Measurements from ENCODE around the gene CUEDC2.

Gene CUEDC2, protein sequence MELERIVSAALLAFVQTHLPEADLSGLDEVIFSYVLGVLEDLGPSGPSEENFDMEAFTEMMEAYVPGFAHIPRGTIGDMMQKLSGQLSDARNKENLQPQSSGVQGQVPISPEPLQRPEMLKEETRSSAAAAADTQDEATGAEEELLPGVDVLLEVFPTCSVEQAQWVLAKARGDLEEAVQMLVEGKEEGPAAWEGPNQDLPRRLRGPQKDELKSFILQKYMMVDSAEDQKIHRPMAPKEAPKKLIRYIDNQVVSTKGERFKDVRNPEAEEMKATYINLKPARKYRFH

DNA sequence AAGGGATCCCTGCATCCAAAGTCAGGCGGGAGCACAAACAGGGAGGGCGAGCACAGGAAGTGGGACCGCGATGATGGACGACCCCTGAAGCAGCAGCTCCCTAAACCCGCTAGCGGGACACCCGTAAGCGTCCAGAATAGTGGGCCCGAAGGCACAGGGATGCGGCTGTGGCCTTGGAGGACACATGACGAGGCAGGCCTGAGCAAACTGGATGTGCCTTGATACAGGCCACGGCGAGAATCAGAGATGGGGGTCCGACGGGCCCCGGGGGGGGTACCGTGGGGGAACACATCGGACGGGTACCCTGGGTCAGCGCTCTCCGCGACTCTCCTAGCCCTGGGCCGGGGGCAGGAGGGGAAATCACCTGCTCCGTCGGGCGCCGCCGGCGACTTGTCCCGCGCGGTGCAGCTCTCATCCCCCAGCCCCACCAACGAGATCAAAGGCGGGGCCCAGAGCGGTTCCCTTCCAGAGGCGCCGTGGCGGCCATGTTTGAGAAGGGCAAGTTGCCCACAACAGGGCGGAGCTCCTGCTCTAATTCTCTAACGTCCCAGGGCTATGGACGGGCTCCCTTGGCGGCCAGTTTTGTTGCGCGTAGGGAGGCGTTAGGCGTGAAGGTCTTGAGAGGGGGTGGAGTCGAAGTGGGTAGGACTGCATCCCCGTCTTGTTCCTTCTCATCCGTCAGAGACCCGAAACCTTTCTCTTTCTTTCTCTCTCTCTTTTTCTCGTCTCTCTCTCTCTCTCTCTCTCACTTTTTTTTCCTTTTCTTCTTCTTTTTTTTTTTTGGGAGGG is at the start of gene CUEDC2:
CUEDC2 (minus strand) TSS at position 413 of the 789 bp plus-strand sequence. CDS start 7,386 bp downstream, outside the sequence.
- peak; percentile 97 for DNase-seq (ENCODE audit: low read depth)

DNA sequence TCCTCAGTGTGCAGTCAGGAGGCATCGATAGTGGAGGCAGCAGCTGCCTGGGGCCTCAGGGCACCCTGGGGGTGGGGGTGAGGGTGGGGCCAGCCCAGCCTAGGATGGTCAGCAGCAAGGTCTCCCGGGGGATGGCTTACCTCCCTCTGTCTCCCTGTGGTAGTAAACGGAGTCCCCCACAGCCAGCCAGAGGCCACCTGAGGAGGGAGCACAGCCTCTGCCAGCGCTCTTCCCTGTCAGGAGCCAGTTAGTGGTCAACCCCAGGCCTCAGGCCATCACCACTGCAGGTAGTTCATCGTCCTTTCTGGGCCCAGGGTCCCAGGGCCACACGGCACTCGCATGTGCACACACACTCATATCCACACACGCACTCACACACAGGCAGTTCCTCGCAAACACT is 48.0 kb upstream of the CUEDC2 start:
- DNase-seq (ENCODE audit: low read depth) = no peak

DNA sequence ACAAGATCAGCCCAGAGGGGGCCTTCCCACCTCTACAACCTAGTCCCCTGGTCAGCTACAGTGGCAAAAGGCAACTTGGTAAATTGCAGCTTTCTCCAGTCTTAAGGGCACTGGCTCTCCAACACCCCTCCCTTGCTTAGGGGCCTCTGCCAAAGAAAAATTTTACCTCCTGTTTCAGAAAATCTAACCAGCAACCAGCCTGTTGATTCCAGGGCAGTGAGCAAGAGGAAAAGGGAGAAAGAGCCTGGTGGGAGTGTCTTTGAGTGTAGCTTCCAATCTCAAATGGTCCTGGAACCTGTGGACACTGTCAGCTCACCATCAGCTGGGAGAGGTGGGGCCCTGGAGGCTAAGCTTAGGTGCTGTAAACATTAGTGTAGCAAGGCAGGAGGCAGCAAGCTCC is 47.3 kb upstream of the CUEDC2 start:
- no peak for DNase-seq (ENCODE audit: low read depth)

DNA sequence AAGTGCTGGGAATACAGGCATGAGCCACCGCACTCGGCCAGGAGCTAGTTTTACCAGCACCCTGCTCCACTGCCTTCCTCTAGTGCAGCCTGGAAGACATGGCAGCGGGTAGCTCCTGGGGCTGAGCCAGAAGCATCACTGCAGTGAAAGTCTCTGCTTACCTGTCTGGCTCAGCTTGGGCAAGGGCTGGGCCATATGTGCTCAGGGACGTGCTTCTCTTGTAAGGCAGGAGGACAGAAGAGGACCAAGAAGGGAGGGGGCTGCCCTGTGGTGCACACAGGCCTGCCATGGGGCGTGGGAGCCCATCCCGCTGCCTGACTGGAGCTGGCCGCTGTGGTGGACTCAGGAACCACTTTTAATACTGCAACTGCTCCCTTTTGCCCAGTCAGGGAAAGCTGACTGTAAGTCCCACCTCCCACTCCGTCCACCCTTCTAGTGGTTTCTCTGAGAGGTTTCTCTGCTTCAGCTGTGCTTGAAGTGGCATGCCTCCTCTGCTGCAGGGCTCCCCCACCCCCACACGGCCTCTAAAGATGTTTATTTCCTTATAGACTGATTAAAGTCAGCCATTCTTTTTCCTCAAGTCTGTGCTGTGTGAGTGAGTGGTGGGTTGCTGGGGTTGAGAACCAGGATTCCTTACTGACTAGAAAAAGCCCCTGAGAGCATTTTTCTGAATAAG is 44.2 kb upstream of the CUEDC2 start:
- DNase-seq (ENCODE audit: low read depth) = no peak

DNA sequence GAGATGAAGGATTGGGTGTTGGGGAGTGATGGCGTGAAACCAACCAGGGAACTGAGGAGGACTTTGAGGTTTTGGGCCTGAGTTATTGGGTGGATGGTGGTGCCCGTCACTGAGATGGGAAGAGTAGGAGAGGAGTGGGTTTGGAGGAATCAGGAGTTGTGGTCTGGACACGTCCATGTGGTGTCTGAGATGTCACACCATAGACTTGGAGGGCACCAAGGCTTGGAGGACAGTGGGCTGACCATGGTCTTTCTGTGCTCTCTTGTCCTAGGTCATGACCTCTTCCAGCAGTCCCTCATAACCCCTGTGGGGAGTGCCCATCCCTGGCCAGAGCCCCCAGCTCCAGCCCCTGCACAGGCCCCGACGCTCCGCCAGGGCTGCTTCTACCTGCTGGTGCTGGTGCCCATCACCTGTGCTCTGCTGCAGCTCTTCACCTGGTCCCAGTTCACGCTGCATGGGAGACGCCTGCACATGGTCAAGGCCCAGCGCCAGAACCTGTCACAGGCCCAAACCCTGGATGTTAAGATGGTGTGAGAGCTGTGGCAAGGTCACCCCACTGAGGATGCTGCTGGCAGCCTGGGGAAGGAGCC is 43.2 kb upstream of the CUEDC2 start:
- no peak for DNase-seq (ENCODE audit: low read depth)

DNA sequence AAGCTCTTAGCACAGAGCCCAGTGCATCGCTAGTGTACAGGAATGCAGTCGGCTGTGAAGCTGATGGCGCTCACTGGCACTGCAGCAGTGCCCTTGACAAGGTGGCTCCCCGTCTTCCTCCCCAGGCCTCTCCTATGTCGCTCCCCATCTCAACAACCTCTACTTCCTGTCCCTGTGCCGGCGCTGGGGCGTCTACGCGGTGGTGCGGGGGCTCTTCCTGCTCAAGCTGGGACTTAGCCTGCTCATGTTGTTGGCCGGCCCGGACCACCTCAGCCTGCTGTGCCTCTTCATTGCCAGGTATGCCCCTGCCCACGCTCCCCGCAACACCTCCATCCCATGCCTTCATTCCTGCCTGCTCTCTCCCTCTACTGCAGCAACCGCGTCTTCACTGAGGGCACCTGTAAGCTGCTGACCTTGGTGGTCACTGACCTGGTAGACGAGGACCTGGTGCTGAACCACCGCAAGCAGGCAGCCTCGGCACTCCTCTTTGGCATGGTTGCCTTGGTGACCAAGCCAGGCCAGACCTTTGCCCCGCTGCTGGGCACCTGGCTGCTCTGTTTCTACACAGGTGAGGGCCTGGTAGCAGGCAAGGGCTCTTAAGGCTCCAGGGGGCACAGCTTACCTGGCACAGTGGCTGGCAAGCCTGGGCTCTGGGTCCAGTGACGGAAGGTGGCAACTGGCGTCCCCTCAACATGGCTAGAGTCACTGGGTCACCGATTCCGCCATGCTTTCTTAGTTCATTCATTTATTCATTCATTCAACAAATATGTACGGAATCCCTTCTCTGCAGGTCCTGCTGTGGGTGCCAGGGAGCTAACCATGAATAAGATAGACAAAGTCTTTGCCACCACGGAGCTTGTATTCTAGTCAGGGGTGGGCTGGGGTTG is 41.3 kb upstream of the CUEDC2 start:
- no peak for DNase-seq (ENCODE audit: low read depth)

DNA sequence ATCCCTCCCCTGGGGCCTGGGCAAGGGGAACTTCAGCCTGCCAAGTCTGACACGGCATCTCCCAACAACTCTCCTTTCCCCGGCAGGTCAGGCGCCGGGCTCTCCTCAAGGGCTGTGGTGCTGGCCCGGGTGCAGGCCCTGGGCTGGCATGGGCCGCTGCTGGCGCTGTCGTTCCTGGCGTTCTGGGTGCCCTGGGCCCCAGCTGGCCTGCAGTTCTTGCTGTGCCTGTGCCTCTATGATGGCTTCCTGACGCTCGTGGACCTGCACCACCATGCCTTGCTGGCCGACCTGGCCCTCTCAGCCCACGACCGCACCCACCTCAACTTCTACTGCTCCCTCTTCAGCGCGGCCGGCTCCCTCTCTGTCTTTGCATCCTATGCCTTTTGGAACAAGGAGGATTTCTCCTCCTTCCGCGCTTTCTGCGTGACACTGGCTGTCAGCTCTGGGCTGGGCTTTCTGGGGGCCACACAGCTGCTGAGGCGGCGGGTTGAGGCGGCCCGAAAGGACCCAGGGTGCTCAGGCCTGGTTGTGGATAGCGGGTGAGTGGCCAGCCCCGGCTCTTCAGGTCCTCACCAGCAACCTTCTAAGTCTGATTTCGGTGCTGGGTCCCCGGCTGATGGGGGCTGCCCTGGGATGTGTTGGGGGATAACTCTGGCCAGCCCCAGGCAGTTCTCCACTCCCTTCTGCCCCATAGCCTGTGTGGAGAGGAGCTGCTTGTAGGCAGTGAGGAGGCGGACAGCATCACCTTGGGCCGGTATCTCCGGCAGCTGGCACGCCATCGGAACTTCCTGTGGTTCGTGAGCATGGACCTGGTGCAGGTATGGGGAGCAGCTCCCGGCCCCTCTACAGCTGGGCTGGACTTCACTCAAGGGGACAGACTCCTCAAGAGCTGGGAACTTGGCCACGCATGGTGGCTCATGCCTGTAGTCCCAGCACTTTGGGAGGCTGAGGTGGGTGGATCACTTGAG is 38.5 kb upstream of the CUEDC2 start:
- DNase-seq (ENCODE audit: low read depth) = no peak

DNA sequence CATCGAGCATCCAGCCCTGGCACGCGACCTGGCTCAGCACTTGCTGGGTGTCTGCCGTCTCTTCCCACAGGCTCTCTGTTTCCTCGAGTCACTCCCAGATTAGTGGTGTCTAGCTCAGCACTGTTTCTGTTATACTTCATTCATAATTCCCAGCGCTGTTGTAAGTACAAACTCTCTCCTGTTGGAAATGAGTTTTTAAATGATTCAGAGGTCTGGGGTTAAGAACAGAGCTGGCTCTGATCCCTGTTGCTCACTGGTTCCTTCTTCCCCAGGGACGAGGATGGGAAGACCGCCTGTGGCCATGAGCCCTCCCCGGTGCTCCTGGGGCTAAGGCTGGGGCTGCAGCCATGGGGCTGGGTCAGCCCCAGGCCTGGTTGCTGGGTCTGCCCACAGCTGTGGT is 36.3 kb upstream of the CUEDC2 start:
- DNase-seq (ENCODE audit: low read depth) = no peak

DNA sequence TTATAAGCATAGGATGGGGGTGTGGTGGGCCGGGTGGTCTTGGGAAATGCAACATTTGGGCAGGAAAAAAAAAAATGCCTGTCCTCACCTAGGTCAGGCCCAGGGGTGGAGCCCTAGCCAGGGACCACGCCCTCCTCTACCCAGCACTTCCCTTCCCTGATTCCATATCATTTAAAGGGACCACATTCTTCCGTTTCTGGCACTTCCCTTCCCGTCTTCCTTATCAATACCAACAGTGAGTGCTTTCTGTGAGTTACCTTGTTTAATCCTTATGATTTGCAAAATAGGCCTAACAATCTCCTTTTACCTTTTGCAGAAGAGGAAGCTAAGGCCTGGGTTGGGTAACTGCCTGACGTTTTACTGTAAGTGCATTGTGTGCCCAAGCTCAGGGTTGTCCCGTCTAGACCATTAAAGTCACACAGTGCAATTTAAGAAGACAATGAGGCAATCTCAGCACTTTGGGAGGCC is 35.6 kb upstream of the CUEDC2 start:
- DNase-seq (ENCODE audit: low read depth) = peak; percentile 76

DNA sequence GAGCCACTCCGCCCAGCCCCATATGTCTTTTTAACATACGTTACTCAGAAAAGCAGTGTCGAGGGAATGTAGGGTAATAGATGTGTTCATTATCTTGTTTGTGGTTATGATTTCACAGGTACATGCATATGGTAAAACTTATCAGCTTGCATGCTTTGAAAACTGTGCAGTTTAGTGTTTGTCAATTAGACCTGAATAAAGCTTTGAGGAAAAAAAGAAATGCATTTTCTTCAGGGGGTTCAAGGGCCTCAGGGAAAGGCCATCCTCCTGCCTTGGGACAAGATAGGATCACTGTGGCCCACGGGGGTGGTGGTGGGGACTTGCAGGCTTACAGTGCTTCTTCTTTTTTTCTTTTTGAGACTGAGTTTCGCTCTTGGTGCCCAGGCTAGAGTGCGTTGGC is 34.9 kb upstream of the CUEDC2 start:
- no peak for DNase-seq (ENCODE audit: low read depth)

DNA sequence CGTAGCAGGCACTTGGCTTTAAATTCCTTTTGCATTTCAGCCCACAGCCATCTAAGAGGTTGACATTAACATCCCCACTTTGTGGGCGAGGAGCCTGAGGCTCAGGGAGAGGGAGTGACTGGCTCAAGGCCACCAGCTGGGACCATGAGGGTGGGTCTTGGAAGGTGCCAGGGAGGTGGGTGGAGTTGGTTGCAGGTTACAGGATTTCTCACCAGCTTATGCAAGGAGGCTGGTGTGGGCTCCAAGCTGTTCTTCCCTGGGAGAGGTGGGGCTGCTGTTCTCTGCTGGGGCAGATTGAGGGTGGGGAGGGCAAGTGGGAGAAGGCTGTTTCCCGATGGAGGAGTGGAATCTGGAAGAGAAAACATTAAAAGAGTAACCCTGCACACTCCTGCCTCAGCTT is 33.1 kb upstream of the CUEDC2 start:
- no peak for DNase-seq (ENCODE audit: low read depth)

DNA sequence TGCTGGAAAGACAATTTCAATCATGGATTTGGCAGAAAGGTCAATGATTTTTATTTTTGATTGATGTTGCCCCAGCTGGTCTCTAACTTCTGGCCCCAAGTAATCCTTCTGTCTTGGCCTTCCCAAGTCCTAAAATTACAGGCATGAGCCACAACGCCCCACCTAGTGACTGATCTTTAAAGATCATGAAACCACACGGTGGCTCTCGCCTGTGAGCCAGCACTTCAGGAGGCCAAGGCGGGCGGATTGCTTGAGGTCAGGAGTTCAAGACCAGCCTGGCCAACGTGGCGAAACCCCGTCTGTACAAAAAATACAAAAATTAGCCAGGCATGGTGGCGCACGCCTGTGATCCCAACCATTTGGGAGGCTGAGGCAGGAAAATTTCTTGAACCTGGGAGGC is 31.6 kb upstream of the CUEDC2 start:
- DNase-seq (ENCODE audit: low read depth) = no peak

DNA sequence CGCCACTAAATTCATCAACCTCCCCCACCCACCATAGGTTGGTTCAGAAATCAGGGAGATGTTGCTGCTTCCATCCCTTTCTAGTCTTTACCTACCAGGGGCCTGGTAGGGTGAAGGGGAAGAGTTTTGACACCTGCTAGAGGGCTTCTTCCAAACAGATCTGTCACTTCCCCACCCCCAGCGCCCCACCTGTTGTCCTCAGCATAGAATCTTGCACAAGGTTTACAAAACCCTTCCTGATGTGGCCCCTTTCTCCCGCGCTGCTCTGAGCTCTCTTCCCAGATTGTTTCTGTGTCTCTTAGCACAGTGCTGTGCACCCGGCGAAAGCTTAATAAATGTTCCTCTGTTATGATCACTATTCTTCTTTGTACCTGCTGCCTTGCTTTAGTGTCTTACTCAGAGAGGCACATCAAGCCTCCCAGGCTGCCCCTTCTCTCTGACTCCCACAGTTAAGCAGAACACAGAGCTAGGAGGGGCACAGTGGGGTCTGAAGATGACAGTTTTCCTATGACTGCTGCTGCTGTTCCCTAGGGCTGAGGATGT is 30.2 kb upstream of the CUEDC2 start:
- no peak for DNase-seq (ENCODE audit: low read depth)

DNA sequence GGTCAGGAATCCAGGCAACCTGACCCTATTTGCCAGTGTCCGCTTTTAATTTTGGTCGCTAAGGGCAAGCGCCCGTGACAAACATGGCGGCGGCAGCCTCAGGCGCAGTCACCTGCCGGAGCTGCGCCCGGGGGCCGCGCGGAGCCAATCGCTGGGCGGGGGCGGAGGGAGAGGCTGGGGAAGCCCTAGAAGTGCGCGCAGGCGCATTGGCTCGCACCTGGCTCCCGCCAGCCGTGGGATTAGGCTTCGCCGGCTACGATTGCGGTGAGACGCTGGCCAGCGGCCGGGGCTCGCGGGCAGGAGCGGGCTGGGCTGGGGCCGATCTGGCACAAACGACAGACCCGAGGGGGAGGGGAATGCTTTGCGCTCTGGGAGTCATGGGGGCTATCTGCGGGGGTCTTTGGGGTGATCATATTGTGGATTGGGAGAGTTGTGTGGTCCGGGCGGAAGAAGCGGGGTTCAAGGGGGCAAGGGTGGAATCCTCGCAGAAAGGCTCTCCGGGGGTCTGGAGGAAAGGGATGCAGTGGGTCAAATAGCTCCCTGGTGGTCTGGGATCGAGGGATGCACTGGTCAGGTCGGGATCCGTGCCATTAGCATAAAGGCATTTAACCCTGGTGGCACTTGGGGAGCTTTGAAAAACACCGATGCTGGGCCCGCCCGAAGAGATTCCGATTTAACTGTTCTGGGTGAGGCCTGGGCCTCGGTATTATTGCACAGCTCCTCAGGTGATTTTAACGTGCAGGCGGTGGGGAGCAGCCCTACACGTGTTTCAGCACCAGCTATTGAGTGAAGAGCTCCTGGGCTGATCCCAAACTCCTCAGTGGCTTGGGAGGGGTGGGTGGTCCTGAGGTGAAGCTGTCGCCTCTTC is 29.0 kb upstream of the CUEDC2 start:
- DNase-seq (ENCODE audit: low read depth) = peak; percentile 90

DNA sequence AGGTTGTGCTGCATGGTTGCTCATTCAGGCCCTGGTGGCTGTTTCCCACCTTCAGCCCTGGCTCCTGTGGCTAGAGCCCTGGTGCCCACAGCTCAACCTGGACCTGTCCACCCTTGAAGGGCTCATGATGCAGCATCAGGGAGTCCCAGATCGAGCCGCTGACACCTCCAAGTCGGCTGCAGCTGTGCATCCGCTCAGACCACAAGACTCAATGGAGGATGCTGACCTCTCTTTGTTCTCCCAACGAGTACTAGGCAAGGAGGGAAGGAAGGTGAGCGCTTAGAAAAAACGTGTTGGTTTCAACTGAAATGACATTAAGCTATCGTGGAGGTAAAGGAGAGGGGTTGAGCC is 28.4 kb upstream of the CUEDC2 start:
- no peak for DNase-seq (ENCODE audit: low read depth)

DNA sequence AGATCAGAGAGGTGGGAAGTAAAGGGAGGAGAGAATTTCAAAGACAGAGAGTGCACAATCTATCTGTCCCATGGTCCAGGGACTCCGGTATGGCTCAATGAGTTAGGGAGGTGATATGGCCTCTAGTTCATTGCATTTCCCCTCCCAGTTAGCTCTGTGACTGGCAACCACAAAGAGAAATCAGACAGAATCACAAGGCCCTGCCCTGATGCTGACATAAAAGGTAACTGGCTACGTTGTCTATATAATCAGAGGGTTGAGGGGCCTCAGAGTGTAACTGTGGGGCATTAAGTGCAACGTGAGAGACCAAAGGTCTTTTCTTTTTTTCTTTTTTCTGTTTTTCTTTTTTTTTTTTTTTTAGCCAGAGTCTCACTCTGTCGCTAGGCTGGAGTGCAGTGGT is 26.3 kb upstream of the CUEDC2 start:
- no peak for DNase-seq (ENCODE audit: low read depth)

DNA sequence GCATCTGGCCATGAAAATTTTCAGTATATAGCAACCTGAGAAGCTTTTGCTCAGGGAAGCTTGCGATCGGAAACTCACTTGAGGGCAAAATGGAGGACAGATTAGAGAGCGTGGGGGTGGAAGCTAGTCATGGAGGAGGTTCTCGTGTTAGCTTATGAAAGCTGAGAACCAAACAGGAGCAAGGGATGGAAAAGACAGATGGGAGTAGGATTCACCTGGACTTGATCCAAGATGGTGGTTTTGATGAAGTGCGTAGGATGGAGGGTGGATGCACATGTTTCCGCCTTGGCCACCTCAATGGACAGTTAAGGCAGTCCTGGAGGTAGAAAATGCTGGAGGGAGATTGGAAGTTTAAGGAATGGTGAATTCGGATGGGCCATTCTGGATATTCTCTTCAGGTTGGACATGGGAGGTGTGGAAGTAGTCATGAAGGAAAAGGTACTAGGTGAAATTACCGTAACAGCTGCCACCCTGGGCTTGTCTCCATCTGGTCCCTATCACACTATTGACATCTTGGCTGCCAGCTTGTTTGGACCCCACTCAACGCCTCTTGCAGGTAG is 25.3 kb upstream of the CUEDC2 start:
- DNase-seq (ENCODE audit: low read depth) = no peak

DNA sequence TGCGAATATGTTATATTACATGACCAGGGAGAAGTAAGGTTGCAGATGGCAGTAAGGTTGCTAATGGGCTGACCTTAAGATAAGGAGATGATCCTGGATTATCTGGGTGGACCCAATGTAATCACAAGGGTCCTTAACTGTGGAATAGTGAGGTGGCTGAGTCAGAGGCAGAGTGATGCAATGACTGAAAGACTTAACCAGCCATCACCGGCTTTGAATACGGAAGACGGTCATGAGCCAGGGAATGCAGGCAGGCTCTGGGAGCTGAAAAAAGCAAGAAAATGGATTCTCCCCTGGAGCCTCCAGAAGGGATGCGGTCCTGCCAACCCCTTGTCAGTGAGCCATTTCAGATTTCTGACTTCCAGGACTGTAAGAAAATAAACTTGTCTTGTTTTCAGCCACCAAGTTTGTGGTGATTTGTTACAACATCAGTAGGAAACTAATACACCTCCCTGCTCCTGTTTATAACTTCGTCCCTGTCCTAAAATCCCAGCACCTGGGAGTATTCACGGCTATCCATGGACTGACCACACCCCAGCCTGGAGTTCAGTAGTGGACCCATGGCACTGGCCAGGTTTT is 23.6 kb upstream of the CUEDC2 start:
- DNase-seq (ENCODE audit: low read depth) = no peak

All from CMK (cell line).